Panc1 (cell line): ENCODE results near the gene CACNA2D3.
A peak's percentile ranks its signal among the peaks of the same experiment; 100 is the strongest.

ENCODE experiments used
- CTCF ChIP-seq: fragments of 450-650 bp; IDR thresholded peaks from 2 replicates; pipeline ENCODE4 v1.5.1; 2017; ENCODE audit warnings: mild to moderate bottlenecking
- POLR2AphosphoS5 ChIP-seq: IDR thresholded peaks from 2 replicates; pipeline ENCODE4 v1.6.1; 2012; ENCODE audit warnings: mild to moderate bottlenecking, low read depth, low read length, moderate library complexity
- TCF7L2 ChIP-seq: IDR thresholded peaks from 2 replicates; pipeline ENCODE4 v1.6.1; 2011; ENCODE audit warnings: mild to moderate bottlenecking, low read depth, low read length, inconsistent platforms

GRCh38 chr3:54830658-54831057 lies 708.3 kb downstream of the CACNA2D3 start:
- TF ChIP-seq CTCF = peak; percentile 78
- TF ChIP-seq POLR2AphosphoS5 = no peak
- no peak for TF ChIP-seq TCF7L2
